Measurements from ENCODE around the gene RAI14.

Gene RAI14

GRCh38 chr5:34657274-34657921 is 1.3 kb downstream of the RAI14 start:
- no peak for TF ChIP-seq CTCF (IDR thresholded peaks at IDR 0.05)

- no peak for TF ChIP-seq CTCF (IDR thresholded peaks at IDR 0.05)
Measured at GRCh38 chr5:34657988-34658387, 1.9 kb downstream of the RAI14 start.

GRCh38 chr5:34659168-34659567 is 3.0 kb downstream of the RAI14 start:
- TF ChIP-seq CTCF (IDR thresholded peaks at IDR 0.05) = no peak

GRCh38 chr5:34660444-34660843 is 4.3 kb downstream of the RAI14 start:
- TF ChIP-seq CTCF (IDR thresholded peaks at IDR 0.05) = no peak

- no peak for TF ChIP-seq CTCF (IDR thresholded peaks at IDR 0.05)
Measured at GRCh38 chr5:34663771-34664496, 7.8 kb downstream of the RAI14 start.

- no peak for TF ChIP-seq CTCF (IDR thresholded peaks at IDR 0.05)
Measured at GRCh38 chr5:34666392-34667080, 10.4 kb downstream of the RAI14 start.

GRCh38 chr5:34667705-34668104 is 11.6 kb downstream of the RAI14 start:
- no peak for TF ChIP-seq CTCF (IDR thresholded peaks at IDR 0.05)

All from LNCAP (cell line).